ENCODE results near the gene PPFIBP1. TPM values are rescaled to one million over a fixed set of nuclear protein-coding genes. Genes with fewer than 3 reads are reported as not detected.
"Not testable (repeated sequence)": the region's sequence is repeated elsewhere in the genome, so short reads cannot be mapped to it uniquely, and the experiment has no call there.

The PPFIBP1 gene
- total RNA-seq, 1 experiment from 2014 or later: 1.2 TPM

- Histone ChIP-seq H2AFZ (ENCODE audit: low read length) (no peak overlapping the region), H3K4me2 (ENCODE audit: low read depth, low read length, poor library complexity, severe bottlenecking) (no peak overlapping the region)
These were observed 15.2 kb downstream of the PPFIBP1 start for GRCh38 chr12:27539191-27539631.

GRCh38 chr12:27541031-27541719 is 17.2 kb downstream of the PPFIBP1 start:
- H3K79me2 ChIP-seq (ENCODE audit: low read length): no peaks in the 10 kb centered on the region
- no peak overlapping the region for H3K4me2 ChIP-seq (ENCODE audit: low read depth, low read length, poor library complexity, severe bottlenecking)
- H4K20me1 ChIP-seq (ENCODE audit: insufficient read depth, low read depth, low read length): no peaks in the 10 kb centered on the region
- DNase-seq: no peak
- no peaks in the 10 kb centered on the region for H3K9me3 ChIP-seq (ENCODE audit: low read length)
- no peak overlapping the region for H3K4me3 ChIP-seq (ENCODE audit: low read length)
- no peaks in the 10 kb centered on the region for H3K4me1 ChIP-seq (ENCODE audit: low read length)
- no peaks in the 10 kb centered on the region for H3K36me3 ChIP-seq (ENCODE audit: insufficient read depth, low read length)
- no peaks in the 10 kb centered on the region for H3K27me3 ChIP-seq (ENCODE audit: low read length)
- H3K9ac ChIP-seq (ENCODE audit: low read length): no peak overlapping the region
- no peak overlapping the region for H3K27ac ChIP-seq (ENCODE audit: low read length)
- no peaks in the 10 kb centered on the region for H3K9me2 ChIP-seq (replicated peaks; ENCODE audit: insufficient read depth, low read length)
- no peak overlapping the region for H2AFZ ChIP-seq (ENCODE audit: low read length)

More at GRCh38 chr12:27539191-27539631, 15.2 kb downstream of the PPFIBP1 start:
- Histone ChIP-seq H3K9ac (ENCODE audit: low read length) (no peak overlapping the region), H3K27me3 (ENCODE audit: low read length) (no peaks in the 10 kb centered on the region), H3K79me2 (ENCODE audit: low read length) (no peaks in the 10 kb centered on the region), H3K9me2 (replicated peaks; ENCODE audit: insufficient read depth, low read length) (no peaks in the 10 kb centered on the region), H3K9me3 (ENCODE audit: low read length) (no peaks in the 10 kb centered on the region), H4K20me1 (ENCODE audit: insufficient read depth, low read depth, low read length) (no peaks in the 10 kb centered on the region), H3K4me1 (ENCODE audit: low read length) (peaks cover 4% of the 10 kb centered on the region; the same call in 1 of the 2 replicates), H3K27ac (ENCODE audit: low read length) (no peak overlapping the region), H3K36me3 (ENCODE audit: insufficient read depth, low read length) (no peaks in the 10 kb centered on the region), H3K4me3 (ENCODE audit: low read length) (no peak overlapping the region)
- DNase-seq: no peak

- no peak overlapping the region for H3K9ac ChIP-seq (ENCODE audit: low read length)
- H2AFZ ChIP-seq (ENCODE audit: low read length): no peak overlapping the region
- H3K9me3 ChIP-seq (ENCODE audit: low read length): no peaks in the 10 kb centered on the region
- no peak overlapping the region for H3K4me2 ChIP-seq (ENCODE audit: low read depth, low read length, poor library complexity, severe bottlenecking)
- H3K36me3 ChIP-seq (ENCODE audit: insufficient read depth, low read length): no peaks in the 10 kb centered on the region
- H3K27me3 ChIP-seq (ENCODE audit: low read length): no peaks in the 10 kb centered on the region
- DNase-seq: no peak
- no peaks in the 10 kb centered on the region for H3K4me1 ChIP-seq (ENCODE audit: low read length)
- H3K4me3 ChIP-seq (ENCODE audit: low read length): no peak overlapping the region
- H3K9me2 ChIP-seq (replicated peaks; ENCODE audit: insufficient read depth, low read length): no peaks in the 10 kb centered on the region
- H4K20me1 ChIP-seq (ENCODE audit: insufficient read depth, low read depth, low read length): no peaks in the 10 kb centered on the region
- H3K79me2 ChIP-seq (ENCODE audit: low read length): no peaks in the 10 kb centered on the region
- H3K27ac ChIP-seq (ENCODE audit: low read length): no peak overlapping the region
These were observed 18.6 kb downstream of the PPFIBP1 start for GRCh38 chr12:27542628-27543027.

GRCh38 chr12:27544858-27545257 is 20.9 kb downstream of the PPFIBP1 start:
- DNase-seq; H3K9me2 ChIP-seq (replicated peaks; ENCODE audit: insufficient read depth, low read length); H3K4me2 ChIP-seq (ENCODE audit: low read depth, low read length, poor library complexity, severe bottlenecking); H3K9ac ChIP-seq (ENCODE audit: low read length); H3K79me2 ChIP-seq (ENCODE audit: low read length); H3K4me1 ChIP-seq (ENCODE audit: low read length); H3K27ac ChIP-seq (ENCODE audit: low read length); H3K27me3 ChIP-seq (ENCODE audit: low read length); H2AFZ ChIP-seq (ENCODE audit: low read length); H3K9me3 ChIP-seq (ENCODE audit: low read length); H4K20me1 ChIP-seq (ENCODE audit: insufficient read depth, low read depth, low read length); H3K36me3 ChIP-seq (ENCODE audit: insufficient read depth, low read length); H3K4me3 ChIP-seq (ENCODE audit: low read length): not testable (repeated sequence)

- no peak overlapping the region for H2AFZ ChIP-seq (ENCODE audit: low read length)
- no peaks in the 10 kb centered on the region for H3K36me3 ChIP-seq (ENCODE audit: insufficient read depth, low read length)
- no peaks in the 10 kb centered on the region for H3K27me3 ChIP-seq (ENCODE audit: low read length)
- H3K27ac ChIP-seq (ENCODE audit: low read length): no peak overlapping the region
- no peak overlapping the region for H3K4me2 ChIP-seq (ENCODE audit: low read depth, low read length, poor library complexity, severe bottlenecking)
- no peak for DNase-seq
- no peak overlapping the region for H3K4me3 ChIP-seq (ENCODE audit: low read length)
- no peaks in the 10 kb centered on the region for H3K4me1 ChIP-seq (ENCODE audit: low read length)
- no peaks in the 10 kb centered on the region for H3K9me2 ChIP-seq (replicated peaks; ENCODE audit: insufficient read depth, low read length)
- no peaks in the 10 kb centered on the region for H3K79me2 ChIP-seq (ENCODE audit: low read length)
- no peak overlapping the region for H3K9ac ChIP-seq (ENCODE audit: low read length)
- H4K20me1 ChIP-seq (ENCODE audit: insufficient read depth, low read depth, low read length): no peaks in the 10 kb centered on the region
- no peaks in the 10 kb centered on the region for H3K9me3 ChIP-seq (ENCODE audit: low read length)
These were observed 21.7 kb downstream of the PPFIBP1 start for GRCh38 chr12:27545665-27546064.

GRCh38 chr12:27547592-27547991 is 23.6 kb downstream of the PPFIBP1 start:
- Histone ChIP-seq H3K9ac (ENCODE audit: low read length) (no peak overlapping the region), H4K20me1 (ENCODE audit: insufficient read depth, low read depth, low read length) (no peaks in the 10 kb centered on the region), H3K9me2 (replicated peaks; ENCODE audit: insufficient read depth, low read length) (no peaks in the 10 kb centered on the region), H2AFZ (ENCODE audit: low read length) (no peak overlapping the region), H3K4me1 (ENCODE audit: low read length) (no peaks in the 10 kb centered on the region), H3K27ac (ENCODE audit: low read length) (no peak overlapping the region), H3K4me2 (ENCODE audit: low read depth, low read length, poor library complexity, severe bottlenecking) (no peak overlapping the region), H3K4me3 (ENCODE audit: low read length) (no peak overlapping the region), H3K27me3 (ENCODE audit: low read length) (no peaks in the 10 kb centered on the region), H3K36me3 (ENCODE audit: insufficient read depth, low read length) (no peaks in the 10 kb centered on the region), H3K9me3 (ENCODE audit: low read length) (no peaks in the 10 kb centered on the region), H3K79me2 (ENCODE audit: low read length) (no peaks in the 10 kb centered on the region)
- DNase-seq: no peak

GRCh38 chr12:27548301-27549199 is 24.5 kb downstream of the PPFIBP1 start:
- Histone ChIP-seq H3K4me1 (ENCODE audit: low read length) (no peaks in the 10 kb centered on the region), H3K4me3 (ENCODE audit: low read length) (no peak overlapping the region), H3K36me3 (ENCODE audit: insufficient read depth, low read length) (no peaks in the 10 kb centered on the region), H3K9ac (ENCODE audit: low read length) (no peak overlapping the region), H3K27ac (ENCODE audit: low read length) (no peak overlapping the region), H3K9me3 (ENCODE audit: low read length) (no peaks in the 10 kb centered on the region), H2AFZ (ENCODE audit: low read length) (no peak overlapping the region), H3K79me2 (ENCODE audit: low read length) (no peaks in the 10 kb centered on the region), H3K9me2 (replicated peaks; ENCODE audit: insufficient read depth, low read length) (no peaks in the 10 kb centered on the region), H3K4me2 (ENCODE audit: low read depth, low read length, poor library complexity, severe bottlenecking) (no peak overlapping the region), H3K27me3 (ENCODE audit: low read length) (no peaks in the 10 kb centered on the region), H4K20me1 (ENCODE audit: insufficient read depth, low read depth, low read length) (no peaks in the 10 kb centered on the region)
- no peak for DNase-seq

- Histone ChIP-seq H3K4me1 (ENCODE audit: low read length) (no peaks in the 10 kb centered on the region), H3K9me2 (replicated peaks; ENCODE audit: insufficient read depth, low read length) (no peaks in the 10 kb centered on the region), H3K79me2 (ENCODE audit: low read length) (no peaks in the 10 kb centered on the region), H3K27me3 (ENCODE audit: low read length) (no peaks in the 10 kb centered on the region), H3K27ac (ENCODE audit: low read length) (no peak overlapping the region), H3K36me3 (ENCODE audit: insufficient read depth, low read length) (no peaks in the 10 kb centered on the region), H3K9ac (ENCODE audit: low read length) (no peak overlapping the region), H3K9me3 (ENCODE audit: low read length) (no peaks in the 10 kb centered on the region), H2AFZ (ENCODE audit: low read length) (no peak overlapping the region), H4K20me1 (ENCODE audit: insufficient read depth, low read depth, low read length) (no peaks in the 10 kb centered on the region), H3K4me3 (ENCODE audit: low read length) (no peak overlapping the region), H3K4me2 (ENCODE audit: low read depth, low read length, poor library complexity, severe bottlenecking) (no peak overlapping the region)
- DNase-seq: no peak
These were observed 25.3 kb downstream of the PPFIBP1 start for GRCh38 chr12:27549236-27549800.
